Activated B cell treated with CpG ODN at 0.5 μM for 24 hours (primary cell): ENCODE data around the gene SLC6A12. TPM values are rescaled to one million over a fixed set of nuclear protein-coding genes. Genes with fewer than 3 reads are reported as not detected.

Experiments
- ATAC-seq: fragments of 200-7000 bp; cut with Tn5 transposase; one replicate; pipeline ENCODE4 v1.10.0; 2021; ENCODE audit warnings: low read depth, mild to moderate bottlenecking, moderate library complexity
- CTCF ChIA-PET: fragments of 350-600 bp; sonication (Branson Sonifier 250); formaldehyde crosslinking; loops from one replicate; lab custom pipeline; 2021; ENCODE audit warnings: antibody characterized with exemption; lab: Charles Lee
- POLR2A ChIA-PET: fragments of 350-600 bp; sonication (Branson Sonifier 250); formaldehyde crosslinking; loops from one replicate; lab custom pipeline; 2021; ENCODE audit warnings: antibody characterized with exemption; lab: Charles Lee
- DNase-seq: peaks from one replicate; pipeline ENCODE4 v3.0.0; 2022
- H3K27ac Mint-ChIP-seq: one replicate; pipeline ENCODE4 v1.8.0; 2020; ENCODE audit warnings: mixed read lengths
- H3K27me3 Mint-ChIP-seq: one replicate; pipeline ENCODE4 v1.8.0; 2021; ENCODE audit warnings: mixed read lengths
- H3K36me3 Mint-ChIP-seq: one replicate; pipeline ENCODE4 v1.8.0; 2021; ENCODE audit warnings: low read depth, mixed read lengths
- H3K4me1 Mint-ChIP-seq: one replicate; pipeline ENCODE4 v1.8.0; 2021; ENCODE audit warnings: mixed read lengths
- H3K4me3 Mint-ChIP-seq: one replicate; pipeline ENCODE4 v1.8.0; 2020; ENCODE audit warnings: mild to moderate bottlenecking, mixed read lengths
- H3K9me3 Mint-ChIP-seq: one replicate; pipeline ENCODE4 v1.8.0; 2020; ENCODE audit warnings: mixed read lengths
- CTCF ChIP-seq: fragments of 200-600 bp; IDR thresholded peaks from one replicate; pipeline ENCODE4 v1.8.0; 2022; ENCODE audit warnings: antibody characterized with exemption, mild to moderate bottlenecking
- intact Hi-C: fragments of 100-400 bp; cut with micrococcal nuclease; formaldehyde crosslinking; loops from one replicate; pipeline ENCODE4 v1.15.1; 2024
- total RNA-seq: library from RNA; stranded (reverse); gene quantifications from 2 replicates; pipeline ENCODE4 v1.2.3, GENCODE V29; 2022

SLC6A12 gene
- total RNA-seq, 1 donor from 2014 or later, result not detected

DNA sequence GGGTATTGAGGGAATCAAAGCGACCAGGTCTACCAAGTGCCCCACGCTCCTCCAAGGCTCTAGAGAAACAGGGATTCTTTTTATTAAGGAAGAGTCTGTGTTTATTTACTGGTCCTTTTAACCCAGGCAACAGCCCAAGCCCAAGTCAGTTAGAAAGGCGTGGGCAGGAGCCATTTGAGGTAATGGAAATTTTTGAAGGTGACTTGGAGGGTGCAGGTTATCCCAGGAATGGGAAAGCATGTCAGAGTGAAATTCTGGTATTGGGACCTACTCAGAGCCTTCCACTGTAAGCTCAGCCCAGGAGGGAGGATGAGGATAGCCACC, 2.9 kb downstream of the SLC6A12 start:
- ChIA-PET CTCF (no interaction called here), POLR2A (no interaction called here)
- TF ChIP-seq CTCF, result no peak
- intact Hi-C loops, result no loop called here
- peaks cover 17% of the 10 kb centered on the region for H3K4me1 Mint-ChIP-seq
- no peak overlapping the region for H3K4me3 Mint-ChIP-seq
- H3K27me3 Mint-ChIP-seq, result peaks cover 45% of the 10 kb centered on the region
- H3K27ac Mint-ChIP-seq, result no peak overlapping the region
- ATAC-seq, result no peak
- peaks cover 3% of the 10 kb centered on the region for H3K9me3 Mint-ChIP-seq
- H3K36me3 Mint-ChIP-seq, result no peaks in the 10 kb centered on the region
- no peak for DNase-seq

DNA sequence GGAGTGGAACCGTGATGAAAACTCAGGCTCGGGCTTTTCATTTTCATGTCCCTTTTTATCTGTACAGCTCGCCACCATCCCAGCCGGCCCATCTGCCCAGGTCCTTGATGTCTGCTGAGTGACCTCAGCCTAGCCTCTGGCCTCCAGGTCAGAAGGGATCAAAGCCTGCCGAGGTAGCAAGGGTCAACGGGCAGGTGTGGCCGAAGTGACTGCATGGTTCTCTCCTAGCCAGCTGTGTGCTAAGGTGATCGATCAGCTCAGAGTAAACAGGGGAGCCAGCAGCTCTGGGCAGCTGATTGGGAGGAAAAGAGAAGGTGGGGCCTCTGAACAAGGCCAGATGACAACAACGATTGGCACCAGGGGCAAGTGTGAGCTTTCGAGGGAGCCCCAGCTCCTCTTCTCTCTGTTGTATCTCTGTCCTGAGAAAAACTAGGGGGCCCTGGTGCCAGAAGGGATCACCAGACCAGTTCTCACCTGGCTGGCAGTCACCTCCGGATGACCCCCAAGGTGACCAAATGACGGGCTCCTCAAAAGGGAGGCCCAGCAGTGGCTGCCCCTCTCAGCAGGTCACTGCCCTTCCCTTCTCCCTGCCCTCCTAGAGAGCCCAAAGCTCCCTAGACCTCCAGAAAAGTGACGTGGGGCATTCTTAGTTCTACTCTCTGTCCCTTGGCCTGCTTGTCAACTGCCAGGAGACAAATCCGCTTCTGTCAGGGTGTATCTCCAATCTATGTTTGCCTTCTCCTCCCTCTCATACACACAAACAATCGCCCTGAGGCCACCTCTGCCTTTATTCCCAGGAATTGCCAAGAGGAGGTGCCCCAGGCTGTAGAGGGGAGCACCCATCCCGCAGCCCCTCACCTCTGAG, 3.4 kb downstream of the SLC6A12 start:
- peaks cover 17% of the 10 kb centered on the region for H3K4me1 Mint-ChIP-seq
- intact Hi-C loops, result no loop called here
- CTCF ChIA-PET, result no interaction called here

GRCh38 chr12:209851-210250, 4.1 kb downstream of the SLC6A12 start:
- CTCF ChIA-PET, result no interaction called here
- Mint-ChIP-seq H3K4me3 (no peak overlapping the region), H3K9me3 (peaks cover 4% of the 10 kb centered on the region), H3K27ac (no peak overlapping the region), H3K27me3 (peaks cover 49% of the 10 kb centered on the region), H3K4me1 (peaks cover 17% of the 10 kb centered on the region), H3K36me3 (no peaks in the 10 kb centered on the region)
- TF ChIP-seq CTCF, result no peak
- DNase-seq (no peak), ATAC-seq (no peak)
- POLR2A ChIA-PET, result no interaction called here
- intact Hi-C loops, result no loop called here

More for the DNA sequence above, 3.4 kb downstream of the SLC6A12 start:
- DNase-seq, result no peak
- peaks cover 4% of the 10 kb centered on the region for H3K9me3 Mint-ChIP-seq
- no peak for TF ChIP-seq CTCF
- H3K27me3 Mint-ChIP-seq, result peaks cover 47% of the 10 kb centered on the region
- H3K36me3 Mint-ChIP-seq, result no peaks in the 10 kb centered on the region
- POLR2A ChIA-PET, result no interaction called here
- no peak overlapping the region for H3K27ac Mint-ChIP-seq
- H3K4me3 Mint-ChIP-seq, result no peak overlapping the region
- no peak for ATAC-seq

DNA sequence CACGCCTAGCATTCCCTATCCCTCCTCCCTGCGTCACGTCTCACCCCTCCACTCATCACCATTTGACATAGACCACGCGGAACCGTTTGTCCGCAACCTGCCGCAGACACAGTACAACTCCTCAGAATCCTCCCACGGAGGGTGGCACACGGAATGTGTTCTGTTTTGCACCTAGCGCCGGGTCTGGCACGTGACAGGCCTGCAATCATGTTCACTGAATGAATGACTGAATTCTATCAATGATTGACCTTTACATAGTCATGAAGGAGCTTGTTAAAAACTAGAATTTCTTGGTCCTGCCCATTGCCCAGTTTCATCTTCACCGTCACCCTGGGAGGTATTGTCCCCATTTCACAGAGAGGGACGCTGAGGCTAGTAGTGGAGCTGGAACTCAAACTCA, 4.7 kb downstream of the SLC6A12 start:
- Mint-ChIP-seq H3K4me3 (no peak overlapping the region), H3K27me3 (peaks cover 48% of the 10 kb centered on the region), H3K9me3 (peaks cover 4% of the 10 kb centered on the region), H3K36me3 (no peaks in the 10 kb centered on the region), H3K27ac (no peak overlapping the region), H3K4me1 (peaks cover 17% of the 10 kb centered on the region)
- ATAC-seq (no peak), DNase-seq (no peak)
- no peak for TF ChIP-seq CTCF
- ChIA-PET POLR2A (no interaction called here), CTCF (no interaction called here)
- intact Hi-C loops, result no loop called here

DNA sequence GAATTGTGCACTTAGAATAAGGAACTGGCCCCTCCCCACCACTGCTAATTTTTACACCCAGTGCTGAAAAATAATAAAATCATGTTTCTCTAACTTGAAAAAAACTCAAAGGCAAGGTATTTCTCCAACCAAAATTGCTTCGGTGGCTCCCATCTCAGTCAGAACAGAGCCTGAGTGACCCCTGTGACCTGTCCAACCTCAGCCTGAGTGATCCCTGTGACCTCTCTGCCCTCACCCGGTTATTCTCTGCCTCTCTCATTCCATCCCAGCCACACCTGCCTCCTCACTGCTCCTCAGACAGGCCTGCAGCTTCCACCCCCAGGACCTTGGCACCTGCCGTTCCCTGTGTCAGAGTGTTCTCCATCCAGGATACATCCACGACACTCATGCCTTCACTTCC, 5.1 kb downstream of the SLC6A12 start:
- no peak for ATAC-seq
- no peak for TF ChIP-seq CTCF
- Mint-ChIP-seq H3K27ac (no peak overlapping the region), H3K4me3 (no peak overlapping the region), H3K27me3 (peaks cover 47% of the 10 kb centered on the region), H3K36me3 (no peaks in the 10 kb centered on the region), H3K9me3 (peaks cover 4% of the 10 kb centered on the region), H3K4me1 (peaks cover 17% of the 10 kb centered on the region)
- no peak for DNase-seq
- ChIA-PET CTCF (no interaction called here), POLR2A (no interaction called here)
- intact Hi-C loops, result no loop called here
